Osteoblast (primary cell): Measurements from ENCODE around the gene IGF2BP1. TPM values are rescaled to one million over a fixed set of nuclear protein-coding genes. Genes with fewer than 3 reads are reported as not detected.
"Not testable (repeated sequence)": the region's sequence is repeated elsewhere in the genome, so short reads cannot be mapped to it uniquely, and the experiment has no call there.

ENCODE experiments used
- DNase-seq: peaks from one replicate; pipeline ENCODE4 v3.0.0; 2011; ENCODE audit warnings: low spot score, mixed read lengths; ENCODE audit not compliant: insufficient read length; ENCODE audit errors: missing footprints
- H2AFZ ChIP-seq: 2 replicates; pipeline ENCODE4 v1.6.0; 2011; ENCODE audit warnings: mild to moderate bottlenecking, low read length
- H3K27ac ChIP-seq: 2 replicates; pipeline ENCODE4 v1.5.1; 2011; ENCODE audit warnings: mild to moderate bottlenecking, low read depth, low read length, moderate library complexity
- H3K27me3 ChIP-seq: 2 replicates; pipeline ENCODE4 v1.6.0; 2012; ENCODE audit warnings: mild to moderate bottlenecking, control low read depth, inconsistent platforms, low read length, moderate library complexity; ENCODE audit not compliant: insufficient read depth
- H3K36me3 ChIP-seq: 2 replicates; pipeline ENCODE4 v1.5.1; 2011; ENCODE audit warnings: mild to moderate bottlenecking, low read length, control low read depth, moderate library complexity; ENCODE audit not compliant: insufficient read depth
- H3K4me1 ChIP-seq: 2 replicates; pipeline ENCODE4 v1.5.1; 2011; ENCODE audit warnings: mild to moderate bottlenecking, low read length, control low read depth, moderate library complexity; ENCODE audit not compliant: insufficient read depth
- H3K4me2 ChIP-seq: 2 replicates; pipeline ENCODE4 v1.6.0; 2011; ENCODE audit warnings: mild to moderate bottlenecking, low read length; ENCODE audit not compliant: insufficient read depth
- H3K4me3 ChIP-seq: fragments of 200-600 bp; sonication (generic); 3 replicates; pipeline ENCODE4 v1.5.1; 2012; ENCODE audit warnings: mild to moderate bottlenecking, low read length, inconsistent platforms; ENCODE audit not compliant: insufficient read depth
- H3K79me2 ChIP-seq: 2 replicates; pipeline ENCODE4 v1.6.0; 2012; ENCODE audit warnings: mild to moderate bottlenecking, low read length, control low read depth, inconsistent platforms; ENCODE audit not compliant: insufficient read depth
- H3K9me3 ChIP-seq: 2 replicates; pipeline ENCODE4 v1.5.1; 2011; ENCODE audit warnings: low read depth, low read length, control low read depth
- H4K20me1 ChIP-seq: 2 replicates; pipeline ENCODE4 v1.6.0; 2012; ENCODE audit warnings: mild to moderate bottlenecking, low read length, control low read depth; ENCODE audit not compliant: insufficient read depth
- total RNA-seq: library from RNA; depleted of rRNA; stranded (reverse); fragments of >200 nt; gene quantifications from 2 replicates; pipeline ENCODE4 v1.2.3, GENCODE V29; 2012
- TF ChIP-seq, protein P1 (sequence below): IDR thresholded peaks from 2 replicates; pipeline ENCODE4 v1.5.1; 2011; ENCODE audit warnings: mild to moderate bottlenecking, low read depth, low read length, moderate library complexity; ENCODE audit errors: extremely low read depth

The IGF2BP1 gene
- total RNA-seq, 1 donor, result 1.4 TPM

DNA sequence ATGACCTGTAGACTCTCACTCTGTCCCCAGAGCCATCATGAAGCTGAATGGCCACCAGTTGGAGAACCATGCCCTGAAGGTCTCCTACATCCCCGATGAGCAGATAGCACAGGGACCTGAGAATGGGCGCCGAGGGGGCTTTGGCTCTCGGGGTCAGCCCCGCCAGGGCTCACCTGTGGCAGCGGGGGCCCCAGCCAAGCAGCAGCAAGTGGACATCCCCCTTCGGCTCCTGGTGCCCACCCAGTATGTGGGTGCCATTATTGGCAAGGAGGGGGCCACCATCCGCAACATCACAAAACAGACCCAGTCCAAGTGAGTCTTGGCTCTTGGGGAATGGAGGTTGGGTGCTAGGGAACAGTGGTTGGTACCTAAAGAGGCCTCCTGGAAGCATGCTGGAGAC is 41.0 kb downstream of the IGF2BP1 start:
- Histone ChIP-seq H3K27me3 (no peaks in the 10 kb centered on the region), H3K9me3 (no peaks in the 10 kb centered on the region), H3K79me2 (no peaks in the 10 kb centered on the region), H3K36me3 (peaks cover 16% of the 10 kb centered on the region), H3K27ac (no peak overlapping the region), H2AFZ (no peak overlapping the region), H4K20me1 (no peaks in the 10 kb centered on the region), H3K4me2 (no peak overlapping the region), H3K4me3 (no peak overlapping the region), H3K4me1 (no peaks in the 10 kb centered on the region)
- TF ChIP-seq, protein P1, sequence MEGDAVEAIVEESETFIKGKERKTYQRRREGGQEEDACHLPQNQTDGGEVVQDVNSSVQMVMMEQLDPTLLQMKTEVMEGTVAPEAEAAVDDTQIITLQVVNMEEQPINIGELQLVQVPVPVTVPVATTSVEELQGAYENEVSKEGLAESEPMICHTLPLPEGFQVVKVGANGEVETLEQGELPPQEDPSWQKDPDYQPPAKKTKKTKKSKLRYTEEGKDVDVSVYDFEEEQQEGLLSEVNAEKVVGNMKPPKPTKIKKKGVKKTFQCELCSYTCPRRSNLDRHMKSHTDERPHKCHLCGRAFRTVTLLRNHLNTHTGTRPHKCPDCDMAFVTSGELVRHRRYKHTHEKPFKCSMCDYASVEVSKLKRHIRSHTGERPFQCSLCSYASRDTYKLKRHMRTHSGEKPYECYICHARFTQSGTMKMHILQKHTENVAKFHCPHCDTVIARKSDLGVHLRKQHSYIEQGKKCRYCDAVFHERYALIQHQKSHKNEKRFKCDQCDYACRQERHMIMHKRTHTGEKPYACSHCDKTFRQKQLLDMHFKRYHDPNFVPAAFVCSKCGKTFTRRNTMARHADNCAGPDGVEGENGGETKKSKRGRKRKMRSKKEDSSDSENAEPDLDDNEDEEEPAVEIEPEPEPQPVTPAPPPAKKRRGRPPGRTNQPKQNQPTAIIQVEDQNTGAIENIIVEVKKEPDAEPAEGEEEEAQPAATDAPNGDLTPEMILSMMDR, result no peak
- no peak for DNase-seq

DNA sequence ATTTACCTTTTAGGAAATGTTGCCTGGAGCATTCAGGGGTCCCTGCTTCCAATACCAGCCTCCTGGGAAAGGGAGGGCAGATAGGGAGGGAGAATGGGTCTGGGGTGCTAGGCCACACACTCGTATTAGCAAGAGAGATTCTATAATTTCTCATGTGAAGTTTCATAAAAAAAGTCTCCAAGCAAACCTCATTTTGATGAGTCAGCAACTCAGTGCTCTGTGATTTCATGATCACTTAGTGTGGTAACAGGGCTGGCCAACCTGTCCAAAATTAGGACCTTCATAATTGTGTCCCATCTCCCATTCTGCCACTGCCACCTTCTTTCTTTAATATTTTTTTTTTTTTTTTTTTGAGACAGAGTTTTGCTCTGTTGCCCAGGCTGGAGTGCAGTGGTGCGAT is 41.4 kb downstream of the IGF2BP1 start:
- H3K4me2 ChIP-seq, result no peak overlapping the region
- TF ChIP-seq, protein P1, result no peak
- H3K4me1 ChIP-seq, result no peaks in the 10 kb centered on the region
- no peaks in the 10 kb centered on the region for H3K79me2 ChIP-seq
- H4K20me1 ChIP-seq, result no peaks in the 10 kb centered on the region
- H3K9me3 ChIP-seq, result no peaks in the 10 kb centered on the region
- no peak overlapping the region for H3K4me3 ChIP-seq
- peaks cover 18% of the 10 kb centered on the region for H3K36me3 ChIP-seq
- H2AFZ ChIP-seq, result no peak overlapping the region
- H3K27me3 ChIP-seq, result no peaks in the 10 kb centered on the region
- no peak overlapping the region for H3K27ac ChIP-seq
- DNase-seq, result no peak

DNA sequence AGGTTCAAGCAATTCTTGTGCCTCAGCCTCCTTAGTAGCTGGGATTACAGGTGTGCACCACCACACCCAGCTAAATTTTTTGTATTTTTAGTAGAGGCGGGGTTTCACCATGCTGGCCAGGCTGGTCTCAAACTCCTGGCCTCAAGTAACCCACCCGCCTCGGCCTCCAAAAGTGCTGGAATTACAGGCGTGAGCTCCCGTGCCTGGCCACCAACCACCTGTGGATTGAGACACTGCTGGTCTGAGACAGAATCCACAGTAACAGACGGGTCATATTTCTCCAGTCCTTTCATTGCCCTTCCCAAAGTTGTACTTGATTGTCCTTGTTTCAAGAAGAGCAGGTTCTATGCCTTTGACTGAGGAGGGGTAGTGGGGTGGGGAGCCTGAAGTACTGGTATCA is 42.3 kb downstream of the IGF2BP1 start:
- H3K27ac ChIP-seq, H3K4me3 ChIP-seq, H3K4me1 ChIP-seq, H3K79me2 ChIP-seq, H3K4me2 ChIP-seq, H3K27me3 ChIP-seq, DNase-seq, H3K9me3 ChIP-seq, H2AFZ ChIP-seq, H4K20me1 ChIP-seq: not testable (repeated sequence)
- peaks cover 25% of the 10 kb centered on the region for H3K36me3 ChIP-seq

DNA sequence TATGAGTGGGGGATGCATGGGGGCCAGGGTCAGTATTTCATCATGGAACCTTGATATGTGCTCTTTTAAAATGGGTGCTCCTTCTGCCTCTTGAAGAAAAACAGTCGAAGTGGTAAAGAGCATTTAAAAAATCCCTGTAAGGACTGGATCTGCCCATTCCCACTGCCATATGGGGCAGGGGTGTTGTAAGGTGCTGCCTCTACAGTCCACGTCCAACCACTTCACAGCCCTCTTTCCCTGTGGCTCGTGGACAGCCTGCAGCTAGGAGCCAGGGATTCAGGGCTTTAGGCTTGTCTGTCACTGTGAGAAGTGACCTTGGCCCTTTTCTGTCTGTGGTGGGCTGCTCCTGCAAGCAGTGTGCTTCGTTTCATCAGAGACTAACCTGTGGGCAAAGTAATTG is 44.3 kb downstream of the IGF2BP1 start:
- H2AFZ ChIP-seq, result no peak overlapping the region
- H3K4me2 ChIP-seq, result no peak overlapping the region
- no peaks in the 10 kb centered on the region for H4K20me1 ChIP-seq
- no peaks in the 10 kb centered on the region for H3K9me3 ChIP-seq
- no peaks in the 10 kb centered on the region for H3K27me3 ChIP-seq
- no peak overlapping the region for H3K4me3 ChIP-seq
- H3K27ac ChIP-seq, result no peak overlapping the region
- H3K79me2 ChIP-seq, result no peaks in the 10 kb centered on the region
- peaks cover 33% of the 10 kb centered on the region for H3K36me3 ChIP-seq
- TF ChIP-seq, protein P1, result no peak
- DNase-seq, result no peak
- no peaks in the 10 kb centered on the region for H3K4me1 ChIP-seq
